ENCODE results near the gene FAM20A.
"Not testable (repeated sequence)": the region's sequence is repeated elsewhere in the genome, so short reads cannot be mapped to it uniquely, and the experiment has no call there.

The FAM20A gene

DNA sequence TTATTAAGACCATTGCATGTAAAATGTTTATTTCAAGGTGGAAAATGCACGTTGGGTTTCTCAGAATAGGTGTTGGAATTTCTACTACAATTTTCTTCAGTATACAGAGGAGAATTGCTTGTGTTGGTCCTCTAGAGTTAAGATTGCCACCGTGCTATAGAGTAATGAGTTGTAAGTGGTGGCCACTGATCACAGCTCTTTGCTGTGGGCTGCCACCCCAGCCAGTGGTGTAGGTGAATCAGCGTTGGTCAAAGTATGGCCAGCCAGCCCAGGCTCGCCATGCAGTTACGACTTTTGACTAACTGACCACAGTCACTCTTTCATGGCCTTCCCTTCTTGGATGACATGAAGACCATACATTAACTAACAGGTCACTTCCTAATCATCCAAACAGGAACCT lies 101.6 kb downstream of the FAM20A start:
- H3K9ac ChIP-seq: no peak overlapping the region
- no peaks in the 10 kb centered on the region for H3K27me3 ChIP-seq
- H3K9me3 ChIP-seq: 0 out of 2 replicates have a peak, but pooled peaks cover 8% of the 10 kb centered on the region
- H3K4me3 ChIP-seq: no peak overlapping the region
- H3K27ac ChIP-seq: no peak overlapping the region
- no peak for TF ChIP-seq Cebpa-rat (IDR thresholded peaks at IDR 0.05)
- no peaks in the 10 kb centered on the region for H3K36me3 ChIP-seq
- H4K20me1 ChIP-seq: no peaks in the 10 kb centered on the region
- no peak overlapping the region for H3K4me2 ChIP-seq
- peaks cover 12% of the 10 kb centered on the region for H3K4me1 ChIP-seq

DNA sequence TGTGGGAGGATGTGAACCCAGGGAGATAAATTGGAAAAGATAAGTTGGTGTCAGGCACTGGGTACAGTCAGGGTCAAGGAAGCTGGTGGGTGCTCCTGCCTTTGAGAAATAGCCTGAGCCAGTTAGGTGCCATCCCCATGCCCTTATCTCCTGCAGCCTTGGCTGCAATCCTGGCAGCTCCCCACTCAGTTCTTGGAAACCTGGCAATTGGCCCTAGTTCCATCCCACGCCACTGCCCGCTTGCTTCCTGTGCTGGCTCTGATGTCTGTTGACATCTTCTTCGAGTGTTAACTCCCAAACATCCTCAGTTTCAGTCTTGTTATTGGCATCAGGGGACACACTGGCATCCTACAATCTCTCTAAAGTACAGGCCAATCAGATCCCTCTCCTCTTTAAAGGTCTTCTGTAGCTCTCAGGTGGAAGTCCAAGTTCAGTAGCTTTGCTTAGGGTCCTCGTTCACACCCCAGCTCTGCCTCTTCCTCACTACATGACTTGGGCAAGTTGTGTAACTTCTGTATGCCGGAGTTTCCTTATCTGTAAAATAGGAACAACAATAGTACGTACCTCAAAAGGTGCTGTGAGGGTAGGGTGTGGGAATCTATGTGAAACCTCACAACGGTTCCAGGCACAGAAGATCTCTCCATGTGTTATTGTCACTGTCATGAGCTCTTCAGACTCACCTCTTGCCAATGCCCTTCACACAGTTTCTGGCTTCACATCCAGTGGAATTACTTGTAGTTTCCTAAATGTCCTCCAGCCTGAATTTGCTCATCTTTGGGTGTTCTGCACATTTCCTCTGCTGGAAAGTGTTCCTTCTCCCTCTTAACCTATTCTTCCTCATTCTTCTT lies 102.5 kb downstream of the FAM20A start:
- Histone ChIP-seq H3K27ac (no peak overlapping the region), H3K4me3 (no peak overlapping the region), H3K4me2 (peak overlapping the region; percentile 25), H3K36me3 (no peaks in the 10 kb centered on the region), H4K20me1 (no peaks in the 10 kb centered on the region), H3K4me1 (peaks cover 12% of the 10 kb centered on the region), H3K9ac (no peak overlapping the region), H3K9me3 (0 out of 2 replicates have a peak, but pooled peaks cover 8% of the 10 kb centered on the region), H3K27me3 (no peaks in the 10 kb centered on the region)
- TF ChIP-seq Cebpa-rat (IDR thresholded peaks at IDR 0.05): no peak

DNA sequence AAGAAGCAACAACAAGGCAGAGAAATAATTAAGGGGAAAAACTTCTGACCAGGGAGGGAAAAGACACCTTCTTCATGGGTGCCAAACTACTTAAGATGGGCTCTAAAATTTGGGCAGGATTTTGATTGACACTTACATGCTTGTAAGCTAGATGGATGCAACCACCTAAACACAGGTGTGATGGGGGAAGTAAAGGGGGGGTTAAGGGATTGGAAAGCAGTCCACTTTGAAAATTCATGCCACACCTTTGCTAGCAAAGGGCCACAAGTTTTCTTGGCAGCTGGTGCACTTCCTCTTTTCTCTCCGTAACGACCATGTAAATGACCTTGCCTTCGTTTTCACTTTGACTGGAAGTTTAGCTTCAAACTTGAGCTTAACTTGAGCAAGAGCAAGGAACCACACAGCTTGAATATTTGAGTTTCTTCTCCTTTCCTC lies 103.3 kb downstream of the FAM20A start:
- no peak overlapping the region for H3K27ac ChIP-seq

DNA sequence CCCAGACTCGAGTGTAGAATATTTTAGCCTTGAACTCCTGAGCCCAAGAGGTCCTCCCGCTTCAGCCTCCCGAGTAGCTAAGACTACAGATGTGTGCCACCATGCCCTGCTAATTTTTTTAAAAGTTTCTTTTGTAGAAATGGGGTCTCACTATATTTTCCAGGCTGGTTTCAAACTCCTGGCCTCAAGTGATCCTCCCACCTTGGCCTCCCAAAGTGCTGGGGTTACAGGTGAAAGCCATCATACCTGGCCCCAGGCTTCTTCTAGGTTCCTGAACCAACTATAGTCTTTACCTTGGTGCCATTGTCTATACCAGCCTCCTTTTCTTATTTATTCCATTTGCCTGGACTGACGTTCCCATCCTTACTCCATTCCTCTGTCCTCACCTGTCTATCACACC lies 106.1 kb downstream of the FAM20A start:
- no peak overlapping the region for H3K27ac ChIP-seq
- TF ChIP-seq Cebpa-rat (IDR thresholded peaks at IDR 0.05): no peak
- H3K9ac ChIP-seq: no peak overlapping the region
- no peak overlapping the region for H3K4me2 ChIP-seq
- 0 out of 2 replicates have a peak, but pooled peaks cover 4% of the 10 kb centered on the region for H3K9me3 ChIP-seq
- H3K36me3 ChIP-seq: no peaks in the 10 kb centered on the region
- H3K27me3 ChIP-seq: no peaks in the 10 kb centered on the region
- H3K4me1 ChIP-seq: peaks cover 21% of the 10 kb centered on the region
- H3K4me3 ChIP-seq: no peak overlapping the region
- H4K20me1 ChIP-seq: no peaks in the 10 kb centered on the region

More for the DNA sequence above, 103.3 kb downstream of the FAM20A start:
- TF ChIP-seq Cebpa-rat (IDR thresholded peaks at IDR 0.05): no peak
- H4K20me1 ChIP-seq: no peaks in the 10 kb centered on the region
- no peaks in the 10 kb centered on the region for H3K27me3 ChIP-seq
- H3K9me3 ChIP-seq: 0 out of 2 replicates have a peak, but pooled peaks cover 8% of the 10 kb centered on the region
- no peaks in the 10 kb centered on the region for H3K36me3 ChIP-seq
- peak overlapping the region; percentile 25 for H3K4me2 ChIP-seq
- no peak overlapping the region for H3K4me3 ChIP-seq
- no peak overlapping the region for H3K9ac ChIP-seq
- peaks cover 12% of the 10 kb centered on the region for H3K4me1 ChIP-seq

DNA sequence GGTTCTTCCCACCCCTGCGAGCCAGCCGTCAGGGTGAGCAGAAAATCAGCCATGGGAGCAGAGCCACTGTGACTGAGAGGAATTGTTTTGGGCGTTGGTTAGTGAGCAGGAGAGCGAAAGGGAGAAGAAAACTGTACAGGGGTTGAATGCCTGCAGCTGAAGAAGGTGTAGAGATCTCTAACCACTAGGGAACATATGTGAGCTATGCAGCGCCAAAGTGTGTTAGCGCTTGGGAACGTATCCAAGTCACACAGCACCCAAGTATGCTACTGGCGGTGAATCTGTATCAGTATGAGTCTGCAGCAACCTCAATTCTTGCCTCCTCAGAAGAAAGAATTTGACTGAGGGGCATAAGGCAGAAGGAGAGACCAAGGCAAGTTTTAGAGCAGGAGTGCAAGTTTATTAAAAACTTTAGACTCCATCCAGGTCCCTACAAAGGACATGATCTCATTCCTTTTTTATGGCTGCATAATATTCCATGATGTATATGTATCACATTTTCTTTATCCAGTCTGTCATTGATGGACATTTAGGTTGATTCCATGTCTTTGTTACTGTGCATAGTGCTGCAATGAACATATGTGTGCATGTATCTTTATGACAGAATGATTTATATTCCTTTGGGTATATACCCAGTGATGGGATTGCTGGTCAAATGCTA lies 108.6 kb downstream of the FAM20A start:
- not testable (repeated sequence) for H3K36me3 ChIP-seq, H3K9me3 ChIP-seq, H3K9ac ChIP-seq, H3K4me3 ChIP-seq, H4K20me1 ChIP-seq, H3K4me2 ChIP-seq, H3K27ac ChIP-seq, H3K27me3 ChIP-seq
- peaks cover 20% of the 10 kb centered on the region for H3K4me1 ChIP-seq

DNA sequence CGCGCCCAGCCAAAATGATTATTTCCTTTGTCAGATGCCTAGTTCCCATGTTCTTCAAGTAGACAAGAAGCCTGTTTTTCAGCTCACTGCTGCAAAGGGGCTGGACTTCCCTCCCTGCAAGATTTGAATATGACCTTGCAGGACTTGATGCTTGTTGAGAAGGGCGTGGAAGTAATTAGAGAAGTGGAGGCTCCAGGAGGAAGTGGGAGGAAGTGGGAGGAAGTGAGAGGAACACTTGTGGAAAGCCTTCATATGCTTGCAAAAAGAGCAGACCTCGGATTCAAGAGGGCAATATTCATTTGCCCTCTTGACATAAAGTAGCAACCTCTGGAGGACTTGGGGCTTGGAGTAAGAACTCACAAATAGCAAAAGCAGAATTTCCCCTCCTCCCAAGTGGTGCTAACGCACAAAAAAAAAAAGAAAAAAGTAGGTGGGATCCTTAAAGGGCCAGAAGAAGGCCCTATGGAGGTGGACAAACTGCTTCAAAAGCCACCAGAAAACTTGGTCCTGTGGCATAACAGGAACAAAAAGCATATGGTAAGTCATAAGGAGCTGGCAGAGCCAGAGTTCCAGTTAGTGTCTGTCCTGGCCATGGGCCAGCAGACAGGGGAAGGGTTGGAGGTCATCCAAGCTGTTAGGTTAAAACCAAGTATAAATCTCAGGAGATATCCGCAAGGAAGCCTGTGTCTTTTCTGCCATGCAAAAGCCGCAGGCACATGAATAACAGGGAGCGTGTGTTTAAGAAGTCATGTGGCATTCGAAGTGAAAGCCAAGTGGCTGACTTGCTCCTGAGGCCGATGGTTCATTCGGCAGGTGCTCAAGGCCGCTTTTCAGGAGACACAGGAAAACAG lies 109.6 kb downstream of the FAM20A start:
- no peak for TF ChIP-seq Cebpa-rat (IDR thresholded peaks at IDR 0.05)
- Histone ChIP-seq H3K4me2 (peak overlapping the region; percentile 20; the same call in 1 of the 2 replicates), H3K27ac (no peak overlapping the region), H3K4me1 (peaks cover 24% of the 10 kb centered on the region), H3K36me3 (no peaks in the 10 kb centered on the region), H3K4me3 (no peak overlapping the region), H3K27me3 (no peaks in the 10 kb centered on the region), H3K9ac (no peak overlapping the region), H3K9me3 (no peaks in the 10 kb centered on the region), H4K20me1 (no peaks in the 10 kb centered on the region)

DNA sequence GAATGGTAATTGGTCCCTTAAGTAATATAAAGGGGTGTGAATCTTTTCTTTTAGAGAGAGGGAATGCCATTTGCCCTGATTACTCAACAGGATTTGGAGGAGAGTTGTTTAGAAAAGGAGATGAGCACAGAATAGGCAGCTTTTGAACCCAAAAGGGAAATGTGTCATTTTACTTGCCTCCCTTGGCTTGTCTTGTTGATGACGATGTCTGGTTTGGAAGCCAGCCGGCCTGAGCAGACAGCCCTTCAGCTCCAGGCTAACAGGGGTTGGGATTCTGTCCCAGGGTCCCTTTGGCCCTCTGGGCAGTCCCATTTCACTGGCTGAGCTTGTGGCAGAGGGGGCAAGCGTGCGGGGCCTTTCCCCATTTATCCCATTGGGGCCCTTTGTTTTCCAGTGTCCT lies 111.2 kb downstream of the FAM20A start:
- Histone ChIP-seq H3K9ac (no peak overlapping the region), H3K4me1 (peaks cover 35% of the 10 kb centered on the region), H3K9me3 (no peaks in the 10 kb centered on the region), H3K27ac (no peak overlapping the region), H3K27me3 (no peaks in the 10 kb centered on the region), H3K36me3 (no peaks in the 10 kb centered on the region), H3K4me3 (no peak overlapping the region), H3K4me2 (no peak overlapping the region), H4K20me1 (no peaks in the 10 kb centered on the region)
- no peak for TF ChIP-seq Cebpa-rat (IDR thresholded peaks at IDR 0.05)
